ENCODE results near the gene ZBTB11. TPM values are rescaled to one million over a fixed set of nuclear protein-coding genes. Genes with fewer than 3 reads are reported as not detected.
"Not testable (repeated sequence)": the region's sequence is repeated elsewhere in the genome, so short reads cannot be mapped to it uniquely, and the experiment has no call there.

The ZBTB11 gene
- total RNA-seq, 1 experiment from 2014 or later = 20.4 TPM

DNA sequence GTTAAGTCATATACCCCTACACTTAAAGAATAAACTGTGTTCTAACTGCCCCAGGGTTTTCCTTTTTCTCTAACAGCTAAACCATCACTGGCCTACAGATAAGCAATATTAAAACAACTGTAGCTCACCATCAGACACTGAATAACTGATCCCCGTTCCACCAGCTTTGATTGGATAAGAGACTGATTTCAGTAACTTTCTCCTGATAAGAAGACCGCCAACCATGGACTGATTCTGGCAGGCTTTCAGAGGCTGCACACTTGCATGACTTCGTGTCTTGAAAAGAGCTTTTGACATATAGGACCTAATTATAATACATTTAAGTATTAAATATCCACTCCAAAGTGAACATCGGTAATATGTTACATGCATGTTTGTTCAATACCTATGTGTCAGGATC, 32.2 kb upstream of the ZBTB11 start (continued):
- TF ChIP-seq, protein P1, sequence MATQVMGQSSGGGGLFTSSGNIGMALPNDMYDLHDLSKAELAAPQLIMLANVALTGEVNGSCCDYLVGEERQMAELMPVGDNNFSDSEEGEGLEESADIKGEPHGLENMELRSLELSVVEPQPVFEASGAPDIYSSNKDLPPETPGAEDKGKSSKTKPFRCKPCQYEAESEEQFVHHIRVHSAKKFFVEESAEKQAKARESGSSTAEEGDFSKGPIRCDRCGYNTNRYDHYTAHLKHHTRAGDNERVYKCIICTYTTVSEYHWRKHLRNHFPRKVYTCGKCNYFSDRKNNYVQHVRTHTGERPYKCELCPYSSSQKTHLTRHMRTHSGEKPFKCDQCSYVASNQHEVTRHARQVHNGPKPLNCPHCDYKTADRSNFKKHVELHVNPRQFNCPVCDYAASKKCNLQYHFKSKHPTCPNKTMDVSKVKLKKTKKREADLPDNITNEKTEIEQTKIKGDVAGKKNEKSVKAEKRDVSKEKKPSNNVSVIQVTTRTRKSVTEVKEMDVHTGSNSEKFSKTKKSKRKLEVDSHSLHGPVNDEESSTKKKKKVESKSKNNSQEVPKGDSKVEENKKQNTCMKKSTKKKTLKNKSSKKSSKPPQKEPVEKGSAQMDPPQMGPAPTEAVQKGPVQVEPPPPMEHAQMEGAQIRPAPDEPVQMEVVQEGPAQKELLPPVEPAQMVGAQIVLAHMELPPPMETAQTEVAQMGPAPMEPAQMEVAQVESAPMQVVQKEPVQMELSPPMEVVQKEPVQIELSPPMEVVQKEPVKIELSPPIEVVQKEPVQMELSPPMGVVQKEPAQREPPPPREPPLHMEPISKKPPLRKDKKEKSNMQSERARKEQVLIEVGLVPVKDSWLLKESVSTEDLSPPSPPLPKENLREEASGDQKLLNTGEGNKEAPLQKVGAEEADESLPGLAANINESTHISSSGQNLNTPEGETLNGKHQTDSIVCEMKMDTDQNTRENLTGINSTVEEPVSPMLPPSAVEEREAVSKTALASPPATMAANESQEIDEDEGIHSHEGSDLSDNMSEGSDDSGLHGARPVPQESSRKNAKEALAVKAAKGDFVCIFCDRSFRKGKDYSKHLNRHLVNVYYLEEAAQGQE (IDR thresholded peaks at IDR 0.05; ENCODE audit: low read depth) = no peak
- TF ChIP-seq EGR1 (IDR thresholded peaks at IDR 0.05; ENCODE audit: low read depth) = no peak
- TF ChIP-seq POLR2AphosphoS5 (IDR thresholded peaks at IDR 0.05; ENCODE audit: low read depth, low read length) = no peak
- no peak for TF ChIP-seq SIN3A (IDR thresholded peaks at IDR 0.05; ENCODE audit: low read depth)
- TF ChIP-seq, protein P2, sequence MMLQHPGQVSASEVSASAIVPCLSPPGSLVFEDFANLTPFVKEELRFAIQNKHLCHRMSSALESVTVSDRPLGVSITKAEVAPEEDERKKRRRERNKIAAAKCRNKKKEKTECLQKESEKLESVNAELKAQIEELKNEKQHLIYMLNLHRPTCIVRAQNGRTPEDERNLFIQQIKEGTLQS (IDR thresholded peaks at IDR 0.05) = no peak
- no peak for TF ChIP-seq SRF (IDR thresholded peaks at IDR 0.05; ENCODE audit: low read depth)
- TF ChIP-seq, protein P3, sequence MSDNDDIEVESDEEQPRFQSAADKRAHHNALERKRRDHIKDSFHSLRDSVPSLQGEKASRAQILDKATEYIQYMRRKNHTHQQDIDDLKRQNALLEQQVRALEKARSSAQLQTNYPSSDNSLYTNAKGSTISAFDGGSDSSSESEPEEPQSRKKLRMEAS (IDR thresholded peaks at IDR 0.05) = no peak

DNA sequence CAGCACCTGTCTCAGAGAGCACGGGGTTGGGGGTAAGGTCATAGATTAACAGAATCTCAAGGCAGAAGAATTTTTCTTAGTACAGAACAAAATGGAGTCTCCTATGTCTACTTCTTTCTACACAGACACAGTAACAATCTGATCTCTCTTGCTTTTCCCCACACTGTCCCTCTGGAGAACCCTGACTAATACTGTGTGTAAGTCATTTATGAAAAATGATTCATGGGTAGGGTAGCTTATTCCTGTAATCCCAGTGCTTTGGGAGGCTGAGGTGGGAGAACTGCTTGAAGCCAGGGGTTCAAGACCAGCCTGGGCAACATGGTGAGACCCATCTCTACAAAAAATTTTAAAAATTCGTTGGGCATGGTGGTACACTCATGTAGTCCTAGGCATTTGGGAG, 27.7 kb upstream of the ZBTB11 start:
- intact Hi-C loops (cut with micrococcal nuclease); H3K79me2 ChIP-seq (ENCODE audit: insufficient read depth, low read length); POLR2A ChIA-PET; H3K4me2 ChIP-seq (ENCODE audit: low read length); H3K36me3 ChIP-seq (ENCODE audit: control insufficient read depth in 1 of 2, insufficient read depth in 2 of 2, low read length in 2 of 2); ATAC-seq; BruUV-seq (replicated peaks); H3K9ac ChIP-seq (ENCODE audit: low read length); H3K4me3 ChIP-seq (replicated peaks in 1 of 2; ENCODE audit: low read depth in 1 of 2, low read length in 2 of 2); H4K20me1 ChIP-seq (ENCODE audit: insufficient read depth); RAD21 ChIA-PET (ENCODE audit: low non-redundant PET in 1 of 2, low total read pairs in 2 of 2, uncharacterized antibody in 2 of 2, unreplicated experiment in 2 of 2); H3K27me3 ChIP-seq (ENCODE audit: insufficient read depth, low read length); H3K9me3 ChIP-seq (ENCODE audit: control insufficient read depth in 1 of 2, insufficient read depth in 1 of 2, low read depth in 1 of 2, low read length in 2 of 2); DNase-seq (ENCODE audit: low read depth, low spot score); H2AFZ ChIP-seq (ENCODE audit: low read depth, low read length, poor library complexity, severe bottlenecking); H3K9me2 ChIP-seq (ENCODE audit: insufficient read depth); H3K27ac ChIP-seq (ENCODE audit: low read depth, low read length): not testable (repeated sequence)
- peaks cover 7 to 27% of the 10 kb centered on the region in 2 experiments for H3K4me1 ChIP-seq (ENCODE audit: control insufficient read depth in 1 of 2, insufficient read depth in 2 of 2, low read length in 2 of 2)
- CTCF ChIA-PET = interaction anchor here (1.4 kb wide), 1 partner anchor 27 kb away, joined by 4 read pairs; no protein-coding TSS in a partner anchor
